ENCODE data around the gene PARP15. TPM values are rescaled to one million over a fixed set of nuclear protein-coding genes. Genes with fewer than 3 reads are reported as not detected.

PARP15 gene
- total RNA-seq, 1 experiment from 2014 or later, result 0.12 TPM

GRCh38 chr3:122661633-122662032 lies 84.2 kb downstream of the PARP15 start:
- no peak for DNase-seq (ENCODE audit: low read depth, low spot score)
- no peaks in the 10 kb centered on the region for H3K27me3 ChIP-seq (ENCODE audit: insufficient read depth, low read length)
- BruUV-seq (replicated peaks), result no TSS peak
- TF ChIP-seq POLR2AphosphoS5 (IDR thresholded peaks at IDR 0.05; ENCODE audit: low read depth, low read length) (no peak), TCF7L2 (IDR thresholded peaks at IDR 0.05; ENCODE audit: borderline replicate concordance, extremely low read depth, insufficient read depth, insufficient read length) (no peak), MAX (IDR thresholded peaks at IDR 0.05) (no peak), EGR1 (IDR thresholded peaks at IDR 0.05; ENCODE audit: low read depth) (no peak)
- no peak for ATAC-seq
- intact Hi-C loops (cut with micrococcal nuclease), result no loop called here
- ChIA-PET POLR2A (no interaction called here), CTCF (no interaction called here), RAD21 (ENCODE audit: low non-redundant PET in 1 of 2, low total read pairs in 2 of 2, uncharacterized antibody in 2 of 2, unreplicated experiment in 2 of 2) (interaction anchor here in 1 of 2 experiments (0.6 kb wide), 1 partner anchor 18 kb away, joined by 4 read pairs; no protein-coding TSS in a partner anchor)
- H3K79me2 ChIP-seq (ENCODE audit: insufficient read depth, low read length), result no peaks in the 10 kb centered on the region
- H3K9ac ChIP-seq (ENCODE audit: low read length), result no peak overlapping the region
- H3K9me3 ChIP-seq (ENCODE audit: control insufficient read depth in 1 of 2, insufficient read depth in 1 of 2, low read depth in 1 of 2, low read length in 2 of 2), result peaks cover 0 to 7% of the 10 kb centered on the region in 2 experiments; a peak in 1 of 4 replicates
- H3K4me3 ChIP-seq (replicated peaks in 1 of 2; ENCODE audit: low read depth in 1 of 2, low read length in 2 of 2), result no peak overlapping the region
- H4K20me1 ChIP-seq (ENCODE audit: insufficient read depth), result no peaks in the 10 kb centered on the region
- H3K4me1 ChIP-seq (ENCODE audit: control insufficient read depth in 1 of 2, insufficient read depth in 2 of 2, low read length in 2 of 2), result 0 out of 4 replicates have a peak, but pooled peaks cover 0 to 4% of the 10 kb centered on the region in 2 experiments
- H3K9me2 ChIP-seq (ENCODE audit: insufficient read depth), result no peaks in the 10 kb centered on the region
- H3K4me2 ChIP-seq (ENCODE audit: low read length), result no peak overlapping the region
- no peak overlapping the region for H2AFZ ChIP-seq (ENCODE audit: low read depth, low read length, poor library complexity, severe bottlenecking)
- no peaks in the 10 kb centered on the region for H3K36me3 ChIP-seq (ENCODE audit: control insufficient read depth in 1 of 2, insufficient read depth in 2 of 2, low read length in 2 of 2)
- no peak overlapping the region for H3K27ac ChIP-seq (ENCODE audit: low read depth, low read length)

- DNase-seq (ENCODE audit: low read depth, low spot score), result no peak
- RAD21 ChIA-PET (ENCODE audit: low non-redundant PET in 1 of 2, low total read pairs in 2 of 2, uncharacterized antibody in 2 of 2, unreplicated experiment in 2 of 2), result no interaction called here
- no peak for ATAC-seq
- no peaks in the 10 kb centered on the region for H3K9me2 ChIP-seq (ENCODE audit: insufficient read depth)
- H2AFZ ChIP-seq (ENCODE audit: low read depth, low read length, poor library complexity, severe bottlenecking), result no peak overlapping the region
- no TSS peak for BruUV-seq (replicated peaks)
- no peak overlapping the region for H3K9ac ChIP-seq (ENCODE audit: low read length)
- H3K27ac ChIP-seq (ENCODE audit: low read depth, low read length), result no peak overlapping the region
- H3K36me3 ChIP-seq (ENCODE audit: control insufficient read depth in 1 of 2, insufficient read depth in 2 of 2, low read length in 2 of 2), result no peaks in the 10 kb centered on the region
- POLR2A ChIA-PET, result no interaction called here
- no peak overlapping the region for H3K4me2 ChIP-seq (ENCODE audit: low read length)
- 0 out of 4 replicates have a peak, but pooled peaks cover 0 to 4% of the 10 kb centered on the region in 2 experiments for H3K4me1 ChIP-seq (ENCODE audit: control insufficient read depth in 1 of 2, insufficient read depth in 2 of 2, low read length in 2 of 2)
- no peaks in the 10 kb centered on the region for H3K79me2 ChIP-seq (ENCODE audit: insufficient read depth, low read length)
- no peak overlapping the region for H3K4me3 ChIP-seq (replicated peaks in 1 of 2; ENCODE audit: low read depth in 1 of 2, low read length in 2 of 2)
- no peaks in the 10 kb centered on the region for H4K20me1 ChIP-seq (ENCODE audit: insufficient read depth)
- no peaks in the 10 kb centered on the region for H3K27me3 ChIP-seq (ENCODE audit: insufficient read depth, low read length)
- peaks cover 0 to 7% of the 10 kb centered on the region in 2 experiments; a peak in 1 of 4 replicates for H3K9me3 ChIP-seq (ENCODE audit: control insufficient read depth in 1 of 2, insufficient read depth in 1 of 2, low read depth in 1 of 2, low read length in 2 of 2)
- intact Hi-C loops (cut with micrococcal nuclease), result no loop called here
- CTCF ChIA-PET, result no interaction called here
- TF ChIP-seq POLR2A (IDR thresholded peaks at IDR 0.05; ENCODE audit: borderline replicate concordance, extremely low read depth, insufficient read depth, insufficient read length) (no peak), TCF7L2 (IDR thresholded peaks at IDR 0.05; ENCODE audit: borderline replicate concordance, extremely low read depth, insufficient read depth, insufficient read length) (no peak), JUND (IDR thresholded peaks at IDR 0.05) (no peak), ZBTB33 (IDR thresholded peaks at IDR 0.05; ENCODE audit: extremely low read depth, insufficient replicate concordance, low read length) (no peak), RAD21 (IDR thresholded peaks at IDR 0.05; ENCODE audit: low read depth) (no peak), POLR2AphosphoS5 (IDR thresholded peaks at IDR 0.05; ENCODE audit: low read depth, low read length) (no peak), CBX3 (IDR thresholded peaks at IDR 0.05; ENCODE audit: low read depth) (no peak), YY1 (IDR thresholded peaks at IDR 0.05; ENCODE audit: extremely low read depth, insufficient replicate concordance, low read depth, low read length) (no peak), MAX (IDR thresholded peaks at IDR 0.05) (no peak), REST (IDR thresholded peaks at IDR 0.05; ENCODE audit: low read depth) (no peak), EZH2phosphoT487 (IDR thresholded peaks at IDR 0.05; ENCODE audit: borderline replicate concordance) (no peak), SIN3A (IDR thresholded peaks at IDR 0.05; ENCODE audit: low read depth) (no peak), ELF1 (IDR thresholded peaks at IDR 0.05; ENCODE audit: borderline replicate concordance, low read depth) (no peak), EZH2 (IDR thresholded peaks at IDR 0.05) (no peak)
These were observed 85.1 kb downstream of the PARP15 start for GRCh38 chr3:122662505-122662904.
